GM19239 (cell line): ENCODE data around the gene PNPLA6.

Experiments
- DNase-seq: peaks from one replicate; pipeline ENCODE4 v3.0.0; 2011; ENCODE audit warnings: low spot score; ENCODE audit not compliant: insufficient read length
- FAIRE-seq: peaks from 2 replicates; lab custom pipeline; 2011; peaks lifted over from hg19 to GRCh38; lab: Jason Lieb, UNC

PNPLA6 gene

GRCh38 chr19:7582446-7582845 is 46.9 kb downstream of the PNPLA6 start:
- no peak for DNase-seq
- no peak for FAIRE-seq

GRCh38 chr19:7589822-7590221 is 54.3 kb downstream of the PNPLA6 start:
- no peak for DNase-seq

GRCh38 chr19:7590256-7590655 is 54.7 kb downstream of the PNPLA6 start:
- FAIRE-seq: no peak
- DNase-seq: no peak

More at GRCh38 chr19:7589822-7590221, 54.3 kb downstream of the PNPLA6 start:
- no peak for FAIRE-seq

GRCh38 chr19:7595466-7596133 is 60.1 kb downstream of the PNPLA6 start, which contains the start of gene CAMSAP3:
Gene CAMSAP3 (plus strand): TSS chr19:7595863. CDS start chr19:7596003, 140 bp downstream.
- FAIRE-seq: no peak
- peak; percentile 82 for DNase-seq

- FAIRE-seq (no peak), DNase-seq (no peak)
Observed at GRCh38 chr19:7596211-7596937, 60.9 kb downstream of the PNPLA6 start.

GRCh38 chr19:7597689-7598088 is 62.2 kb downstream of the PNPLA6 start:
- FAIRE-seq: no peak
- no peak for DNase-seq

- no peak for FAIRE-seq
- DNase-seq: no peak
Observed at GRCh38 chr19:7598180-7598579, 62.7 kb downstream of the PNPLA6 start.

GRCh38 chr19:7600721-7601120 is 65.2 kb downstream of the PNPLA6 start:
- DNase-seq: no peak
- FAIRE-seq: no peak

- no peak for DNase-seq
- FAIRE-seq: no peak
Observed at GRCh38 chr19:7602240-7602934, 66.9 kb downstream of the PNPLA6 start.

- DNase-seq: no peak
- no peak for FAIRE-seq
Observed at GRCh38 chr19:7602935-7603497, 67.5 kb downstream of the PNPLA6 start.

- FAIRE-seq (no peak), DNase-seq (no peak)
Observed at GRCh38 chr19:7603919-7604318, 68.4 kb downstream of the PNPLA6 start.

GRCh38 chr19:7605490-7606222 is 70.1 kb downstream of the PNPLA6 start:
- FAIRE-seq (no peak), DNase-seq (no peak)

GRCh38 chr19:7606289-7606688 is 70.8 kb downstream of the PNPLA6 start:
- FAIRE-seq (no peak), DNase-seq (no peak)

GRCh38 chr19:7607212-7607873 is 71.8 kb downstream of the PNPLA6 start:
- FAIRE-seq: no peak
- DNase-seq: no peak

GRCh38 chr19:7607874-7608560 is 72.5 kb downstream of the PNPLA6 start:
- no peak for FAIRE-seq
- DNase-seq: no peak

- no peak for FAIRE-seq
Observed at GRCh38 chr19:7610491-7611240, 75.1 kb downstream of the PNPLA6 start.

More at GRCh38 chr19:7610491-7611240, 75.1 kb downstream of the PNPLA6 start:
- no peak for DNase-seq
